Endothelial cell of umbilical vein (primary cell): Measurements from ENCODE around the gene METTL21A. TPM values are rescaled to one million over a fixed set of nuclear protein-coding genes. Genes with fewer than 3 reads are reported as not detected.

Experiments
- BruUV-seq: library from RNA; stranded (reverse); fragments of 400-500 nt; replicated peaks from 2 replicates; lab custom pipeline; 2021; lab: Mats Ljungman, UMichigan
- CTCF ChIA-PET: fragments of 300-600, 350-600 bp; sonication (Branson Sonifier 250); formaldehyde crosslinking; loops from one replicate; lab custom pipeline; 2021; ENCODE audit warnings: antibody characterized with exemption, inconsistent platforms; lab: Charles Lee
- POLR2A ChIA-PET: fragments of 300-600, 350-600 bp; sonication (Branson Sonifier 250); formaldehyde crosslinking; loops from one replicate; lab custom pipeline; 2021; ENCODE audit warnings: antibody characterized with exemption, inconsistent platforms; lab: Charles Lee
- DNase-seq: peaks from one replicate; pipeline ENCODE4 v3.0.0-alpha.2; 2011; ENCODE audit warnings: low read depth, low spot score
- FAIRE-seq: peaks from 2 replicates; lab custom pipeline; 2011; peaks lifted over from hg19 to GRCh38; lab: Jason Lieb, UNC
- H2AFZ ChIP-seq: 2 replicates; pipeline ENCODE4 v1.6.0; 2012; ENCODE audit warnings: low read depth, low read length, control low read depth, inconsistent platforms
- H3K27ac ChIP-seq: 2 replicates; pipeline ENCODE4 v1.5.1; 2011; ENCODE audit warnings: low read depth, mild to moderate bottlenecking, control low read depth, low read length, moderate library complexity; ENCODE audit not compliant: insufficient read depth
- H3K27me3 ChIP-seq, 2 experiments: 2 replicates each; pipeline versions ENCODE4 v1.6.0 to v1.6.1; 2011; ENCODE audit warnings: low read length in 2 of 2, mixed read lengths in 1 of 2; ENCODE audit not compliant: control insufficient read depth in 2 of 2, insufficient read depth in 2 of 2
- H3K36me3 ChIP-seq, 2 experiments: 2 replicates in 1 of 2; 3 replicates in 1 of 2; pipeline ENCODE4 v1.5.1; 2011; ENCODE audit warnings: low read length in 2 of 2, mild to moderate bottlenecking in 1 of 2, moderate library complexity in 1 of 2; ENCODE audit not compliant: control insufficient read depth in 2 of 2, insufficient read depth in 2 of 2; ENCODE audit errors: extremely low read depth in 1 of 2
- H3K4me1 ChIP-seq: 3 replicates; pipeline ENCODE4 v1.5.1; 2011; ENCODE audit warnings: mild to moderate bottlenecking, low read length; ENCODE audit not compliant: control insufficient read depth, insufficient read depth; ENCODE audit errors: extremely low read depth
- H3K4me2 ChIP-seq: 2 replicates; pipeline ENCODE4 v1.6.1; 2011; ENCODE audit warnings: low read length, control low read depth, mixed read lengths; ENCODE audit not compliant: insufficient read depth
- H3K4me3 ChIP-seq, 3 experiments: fragments of 200-600 bp in 1 of 3; sonication (generic), shearing (Covaris generic) in 1 of 3; replicated peaks in 1 of 3; 2 replicates each; pipeline ENCODE4 v1.5.1; 2011 to 2016; ENCODE audit warnings: control low read depth in 3 of 3, low read length in 3 of 3, mild to moderate bottlenecking in 2 of 3, inconsistent platforms in 1 of 3, low read depth in 1 of 3, moderate library complexity in 1 of 3; ENCODE audit not compliant: insufficient read depth in 1 of 3
- H3K79me2 ChIP-seq: 2 replicates; pipeline ENCODE4 v1.6.0; 2012; ENCODE audit warnings: low read length, inconsistent platforms; ENCODE audit not compliant: control insufficient read depth, insufficient read depth
- H3K9ac ChIP-seq: replicated peaks from 2 replicates; pipeline ENCODE3; 2011; ENCODE audit warnings: low read length, control low read depth; ENCODE audit not compliant: insufficient read depth; ENCODE audit errors: extremely low read depth
- H3K9me1 ChIP-seq: replicated peaks from 3 replicates; pipeline ENCODE4 v1.6.0; 2011; ENCODE audit warnings: mild to moderate bottlenecking, low read length; ENCODE audit not compliant: control insufficient read depth, insufficient read depth; ENCODE audit errors: extremely low read depth
- H3K9me3 ChIP-seq: replicated peaks from 2 replicates; pipeline ENCODE4 v1.5.1; 2012; ENCODE audit warnings: low read length, inconsistent platforms; ENCODE audit not compliant: control insufficient read depth, insufficient read depth
- H4K20me1 ChIP-seq: replicated peaks from 2 replicates; pipeline ENCODE3; 2011; ENCODE audit warnings: mild to moderate bottlenecking, low read length; ENCODE audit not compliant: control insufficient read depth, insufficient read depth; ENCODE audit errors: extremely low read depth
- CTCF ChIP-seq, 2 donors: IDR thresholded peaks; 1 replicate in 1 of 2; 2 replicates in 1 of 2; pipeline ENCODE4 v1.5.1; 2011; ENCODE audit warnings: low read length in 2 of 2, mild to moderate bottlenecking in 2 of 2, moderate library complexity in 2 of 2, control low read depth in 1 of 2, inconsistent platforms in 1 of 2, low read depth in 1 of 2; ENCODE audit not compliant: insufficient read depth in 1 of 2; ENCODE audit errors: extremely low read depth in 1 of 2
- EZH2 ChIP-seq: IDR thresholded peaks from 2 replicates; pipeline ENCODE4 v1.6.1; 2012; ENCODE audit warnings: borderline replicate concordance, low read depth, mild to moderate bottlenecking, moderate library complexity, low read length, inconsistent platforms; ENCODE audit not compliant: severe bottlenecking
- FOS ChIP-seq: IDR thresholded peaks from 2 replicates; pipeline ENCODE4 v1.6.1; 2011; ENCODE audit warnings: mild to moderate bottlenecking, low read length, moderate library complexity, borderline replicate concordance; ENCODE audit not compliant: insufficient read depth
- GATA2 ChIP-seq: IDR thresholded peaks from 2 replicates; pipeline ENCODE4 v1.7.0; 2011; ENCODE audit warnings: low read depth, mild to moderate bottlenecking, moderate library complexity, mixed read lengths, low read length; ENCODE audit not compliant: insufficient read length, insufficient read depth
- JUN ChIP-seq: IDR thresholded peaks from 2 replicates; pipeline ENCODE4 v1.6.1; 2011; ENCODE audit warnings: borderline replicate concordance, low read depth; ENCODE audit not compliant: insufficient read length, insufficient read depth
- MAX ChIP-seq: IDR thresholded peaks from 2 replicates; pipeline ENCODE4 v1.6.1; 2011; ENCODE audit not compliant: insufficient read depth, insufficient read length
- MYC ChIP-seq: IDR thresholded peaks from one replicate; pipeline ENCODE4 v1.6.1; 2011; ENCODE audit warnings: mild to moderate bottlenecking, low read depth, low read length
- POLR2A ChIP-seq: IDR thresholded peaks from 2 replicates; pipeline ENCODE4 v1.6.1; 2012; ENCODE audit warnings: low read depth, mild to moderate bottlenecking, control low read depth, low read length
- POLR2AphosphoS5 ChIP-seq: IDR thresholded peaks from 2 replicates; pipeline ENCODE4 v1.6.1; 2012; ENCODE audit warnings: low read depth, mild to moderate bottlenecking, control low read depth, low read length, moderate library complexity; ENCODE audit not compliant: insufficient read depth
- dilution Hi-C: fragments of 300-500 bp; cut with MboI; formaldehyde crosslinking; loops from one replicate; pipeline ENCODE4 v1.15.0; 2019; ENCODE audit warnings: low sequenced_read_pairs; ENCODE audit not compliant: extremely low pct_ligation_motif_present
- intact Hi-C: fragments of 100-400 bp; cut with micrococcal nuclease; formaldehyde crosslinking; loops from one replicate; pipeline ENCODE4 v1.10.0; 2022
- polyA plus RNA-seq, 4 experiments: library from polyadenylated mRNA; depleted of rRNA in 3 of 4; stranded (reverse) in 3 of 4; unstranded in 1 of 4; fragments of >200 nt; gene quantifications; 2 replicates each; pipeline versions ENCODE4 v1.2.1 to v1.2.3, GENCODE V29; 2011 to 2012; ENCODE audit warnings: missing spikeins in 1 of 4
- total RNA-seq: library from RNA; stranded (reverse); gene quantifications from 2 replicates; pipeline ENCODE4 v1.2.3, GENCODE V29; 2021

The METTL21A gene
- total and polyA plus RNA-seq, 2 donors (not counting 3 experiments of a cell fraction or from before 2014, with no cell fraction given) = 11.6 to 14.0 TPM

- H3K79me2 ChIP-seq = no peaks in the 10 kb centered on the region
- intact Hi-C loops = no loop called here
- dilution Hi-C loops = no loop called here
- H3K9ac ChIP-seq = no peak overlapping the region
- FAIRE-seq (no peak), DNase-seq (no peak)
- no peaks in the 10 kb centered on the region for H4K20me1 ChIP-seq
- H3K27me3 ChIP-seq = no peaks in the 10 kb centered on the region
- H3K9me3 ChIP-seq = no peaks in the 10 kb centered on the region
- H3K36me3 ChIP-seq = peaks cover 0 to 4% of the 10 kb centered on the region in 2 experiments
- no TSS peak for BruUV-seq
- H3K4me3 ChIP-seq = no peak overlapping the region
- no peaks in the 10 kb centered on the region for H3K4me1 ChIP-seq
- no peaks in the 10 kb centered on the region for H3K9me1 ChIP-seq
- TF ChIP-seq CTCF (IDR thresholded peaks at IDR 0.05; ENCODE audit: extremely low read depth in 1 of 2, insufficient read depth in 1 of 2, low read depth in 1 of 2, low read length in 2 of 2) = no peak
- TF ChIP-seq EZH2 = no peak
- TF ChIP-seq POLR2A = no peak
- no peak overlapping the region for H3K27ac ChIP-seq
- ChIA-PET POLR2A (no interaction called here), CTCF (interaction anchor here (1.0 kb wide), 1 partner anchor 24 kb away, joined by 3 read pairs; no protein-coding TSS in a partner anchor)
- no peak overlapping the region for H2AFZ ChIP-seq
- H3K4me2 ChIP-seq = no peak overlapping the region
These were observed 31.9 kb downstream of the METTL21A start for GRCh38 chr2:207593277-207593676.

- H3K27ac ChIP-seq = no peak overlapping the region
- H3K9me3 ChIP-seq = no peaks in the 10 kb centered on the region
- H3K4me2 ChIP-seq = no peak overlapping the region
- dilution Hi-C loops (no loop called here), intact Hi-C loops (no loop called here)
- no peaks in the 10 kb centered on the region for H3K79me2 ChIP-seq
- H3K9ac ChIP-seq = no peak overlapping the region
- H2AFZ ChIP-seq = no peak overlapping the region
- ChIA-PET CTCF (no interaction called here), POLR2A (no interaction called here)
- H3K9me1 ChIP-seq = no peaks in the 10 kb centered on the region
- H3K27me3 ChIP-seq = no peaks in the 10 kb centered on the region
- TF ChIP-seq MAX (no peak), POLR2AphosphoS5 (no peak), JUN (no peak), CTCF (IDR thresholded peaks at IDR 0.05; ENCODE audit: extremely low read depth in 1 of 2, insufficient read depth in 1 of 2, low read depth in 1 of 2, low read length in 2 of 2) (no peak), MYC (no peak), GATA2 (no peak), FOS (no peak), EZH2 (no peak), POLR2A (no peak)
- H4K20me1 ChIP-seq = no peaks in the 10 kb centered on the region
- H3K36me3 ChIP-seq = peaks cover 5% of the 10 kb centered on the region in 2 experiments
- no TSS peak for BruUV-seq
- no peak overlapping the region for H3K4me3 ChIP-seq
- no peak for DNase-seq
- H3K4me1 ChIP-seq = no peaks in the 10 kb centered on the region
- no peak for FAIRE-seq
These were observed 36.1 kb downstream of the METTL21A start for GRCh38 chr2:207589143-207589542.
